HG03460 (cell line): ENCODE data around the gene C15orf61.

Source experiments
- ATAC-seq: cut with Tn5 transposase; IDR thresholded peaks from one replicate; pipeline ENCODE4 v1.9.1; 2021; ENCODE audit not compliant: unreplicated experiment

Gene C15orf61

GRCh38 chr15:67548862-67549651 is 28.1 kb downstream of the C15orf61 start:
- no peak for ATAC-seq

DNA sequence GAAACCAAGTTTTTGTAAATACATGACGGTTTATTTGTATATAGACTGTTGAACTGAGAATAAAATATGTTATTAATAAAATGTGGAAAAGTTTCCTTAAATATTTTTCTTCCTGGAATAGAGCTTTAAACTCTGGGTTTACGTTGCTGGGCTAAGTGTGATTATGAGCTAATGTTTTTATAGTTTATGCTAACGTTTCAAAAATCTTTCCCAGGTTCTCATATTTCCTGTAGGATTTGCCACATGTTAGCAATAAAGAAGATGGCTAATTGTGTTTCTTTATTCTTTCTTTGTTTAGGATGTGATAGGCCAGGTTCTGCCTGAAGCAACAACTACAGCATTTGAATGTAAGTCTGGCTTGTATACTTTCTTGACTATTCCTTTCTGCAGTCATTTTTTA is 28.8 kb downstream of the C15orf61 start:
- no peak for ATAC-seq

GRCh38 chr15:67550522-67550921 is 29.6 kb downstream of the C15orf61 start:
- no peak for ATAC-seq

DNA sequence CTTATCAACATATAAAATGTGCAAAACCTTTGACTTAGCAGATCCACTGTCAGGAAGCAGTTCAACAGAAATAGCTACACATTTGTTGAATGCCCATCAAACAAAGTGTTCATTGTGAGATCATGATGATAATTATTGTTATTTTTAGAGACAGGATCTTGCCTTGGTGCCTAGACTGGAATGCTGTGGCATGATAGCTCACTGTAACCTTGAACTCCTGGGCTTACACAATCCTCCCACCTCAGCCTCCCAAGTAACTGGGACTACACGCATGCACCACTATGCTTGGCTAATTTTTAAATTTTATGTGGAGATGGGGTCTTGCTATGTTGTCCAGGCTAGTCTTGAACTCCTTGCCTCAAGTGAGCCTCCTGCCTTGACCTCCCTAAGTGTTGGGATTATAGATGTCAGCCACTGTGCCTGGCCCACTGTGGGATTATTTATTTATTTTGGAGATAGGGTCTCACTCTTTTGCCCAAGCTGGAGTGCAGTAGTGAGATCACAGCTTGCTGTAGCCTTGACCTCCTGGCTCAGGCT is 30.3 kb downstream of the C15orf61 start:
- ATAC-seq, result no peak

DNA sequence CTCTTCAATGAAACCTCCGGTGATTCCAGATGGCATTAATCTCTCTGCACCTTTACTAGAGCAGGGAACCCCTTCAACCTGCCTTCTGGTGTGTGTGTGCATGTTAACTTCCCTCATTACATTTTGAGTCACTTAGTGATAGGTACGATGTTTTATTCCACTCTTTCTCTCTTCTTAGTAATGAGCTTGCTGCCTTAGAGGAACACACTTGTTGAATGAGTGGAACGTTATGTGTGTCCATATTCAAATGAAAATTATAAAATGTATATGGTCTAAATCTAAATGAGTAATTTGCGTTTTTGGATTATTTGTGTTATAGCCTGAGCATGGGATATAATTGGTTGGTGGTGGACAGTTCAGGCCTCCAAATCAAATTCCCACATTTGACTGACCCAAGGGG is 33.6 kb downstream of the C15orf61 start:
- no peak for ATAC-seq

- no peak for ATAC-seq
Observed at GRCh38 chr15:67556976-67557570, 36.1 kb downstream of the C15orf61 start.

DNA sequence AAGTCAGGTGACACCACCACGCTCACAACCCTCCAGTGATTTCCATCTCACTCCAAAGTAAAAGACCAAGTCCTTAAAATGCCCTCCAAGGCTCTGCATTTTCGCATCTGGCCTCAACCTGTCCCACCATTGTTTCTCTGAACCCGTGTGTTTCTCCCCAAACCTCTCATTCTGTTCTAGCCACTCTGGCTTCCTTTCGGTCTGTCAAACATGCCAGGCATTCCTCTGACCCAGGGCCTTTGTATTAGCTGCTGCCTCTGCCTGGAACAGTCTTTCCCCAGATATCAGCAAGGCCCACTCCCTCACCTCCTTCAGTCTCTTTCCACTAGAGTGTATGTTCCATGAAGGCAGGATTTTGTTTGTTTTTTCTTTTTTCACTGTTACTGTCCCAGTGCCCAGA is 37.6 kb downstream of the C15orf61 start:
- no peak for ATAC-seq

GRCh38 chr15:67559158-67559557 is 38.2 kb downstream of the C15orf61 start:
- ATAC-seq, result no peak

GRCh38 chr15:67559576-67559975 is 38.6 kb downstream of the C15orf61 start:
- no peak for ATAC-seq

DNA sequence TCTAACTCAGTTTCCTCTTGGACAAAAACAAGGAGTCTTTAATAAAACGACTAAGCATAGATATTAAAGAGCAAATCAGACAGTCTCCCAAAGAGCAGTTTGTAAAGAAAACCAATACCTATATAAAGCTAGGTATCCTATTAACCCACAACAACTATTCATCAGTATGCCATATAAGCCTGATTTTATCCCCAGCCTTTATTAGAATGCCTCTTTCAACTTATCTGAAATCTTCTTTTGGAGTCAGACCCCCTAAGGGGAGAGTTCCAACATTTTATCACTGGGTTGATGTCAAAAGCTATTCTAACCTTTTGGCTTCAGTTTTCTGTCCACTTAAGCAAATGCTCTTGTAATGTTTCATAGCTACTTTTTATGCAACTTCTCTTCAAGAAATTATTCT is 39.4 kb downstream of the C15orf61 start:
- ATAC-seq, result no peak

GRCh38 chr15:67563092-67563491 is 42.2 kb downstream of the C15orf61 start:
- ATAC-seq, result no peak

- peak; percentile 95 for ATAC-seq
Observed at GRCh38 chr15:67564021-67564967, 43.4 kb downstream of the C15orf61 start.

- peak; percentile 34 for ATAC-seq
Observed at GRCh38 chr15:67564968-67565345, 44.0 kb downstream of the C15orf61 start.

GRCh38 chr15:67569668-67570067 is 48.7 kb downstream of the C15orf61 start:
- ATAC-seq, result no peak

DNA sequence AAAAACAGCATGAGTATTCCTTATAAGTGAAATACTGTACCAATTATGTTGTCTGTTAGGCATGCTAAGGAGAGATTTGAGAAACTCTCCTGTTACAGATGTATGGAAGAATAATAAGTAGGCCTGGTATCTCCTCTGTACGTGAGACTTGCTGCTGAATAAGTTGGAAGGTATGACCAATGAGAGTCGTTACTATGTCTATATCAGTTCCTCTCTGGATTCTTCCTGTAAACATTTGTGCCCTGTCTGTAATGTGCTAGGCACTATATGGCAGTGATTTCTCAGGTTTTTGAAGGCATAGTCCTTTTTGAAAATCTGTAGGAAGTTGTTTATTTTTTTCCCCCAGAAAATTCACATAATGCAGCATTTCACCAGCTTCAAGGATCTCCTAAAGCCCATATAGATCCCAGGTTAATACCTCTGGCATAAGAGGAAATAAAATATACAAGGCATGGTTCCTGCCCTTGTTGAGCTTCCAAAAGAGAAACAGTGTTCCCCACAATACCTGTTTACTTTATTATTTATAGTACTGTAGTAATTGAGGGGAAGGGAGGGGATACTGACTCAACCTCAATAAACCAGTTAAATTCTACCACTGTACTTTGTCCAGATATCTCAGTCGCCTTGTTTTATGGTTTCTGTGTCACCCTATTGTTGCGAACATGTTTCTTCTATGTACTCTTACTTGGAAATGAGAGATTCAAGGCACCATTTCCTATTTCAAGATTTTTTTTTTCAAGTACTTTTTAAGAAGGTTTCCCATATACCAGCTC is 50.1 kb downstream of the C15orf61 start:
- ATAC-seq, result no peak

DNA sequence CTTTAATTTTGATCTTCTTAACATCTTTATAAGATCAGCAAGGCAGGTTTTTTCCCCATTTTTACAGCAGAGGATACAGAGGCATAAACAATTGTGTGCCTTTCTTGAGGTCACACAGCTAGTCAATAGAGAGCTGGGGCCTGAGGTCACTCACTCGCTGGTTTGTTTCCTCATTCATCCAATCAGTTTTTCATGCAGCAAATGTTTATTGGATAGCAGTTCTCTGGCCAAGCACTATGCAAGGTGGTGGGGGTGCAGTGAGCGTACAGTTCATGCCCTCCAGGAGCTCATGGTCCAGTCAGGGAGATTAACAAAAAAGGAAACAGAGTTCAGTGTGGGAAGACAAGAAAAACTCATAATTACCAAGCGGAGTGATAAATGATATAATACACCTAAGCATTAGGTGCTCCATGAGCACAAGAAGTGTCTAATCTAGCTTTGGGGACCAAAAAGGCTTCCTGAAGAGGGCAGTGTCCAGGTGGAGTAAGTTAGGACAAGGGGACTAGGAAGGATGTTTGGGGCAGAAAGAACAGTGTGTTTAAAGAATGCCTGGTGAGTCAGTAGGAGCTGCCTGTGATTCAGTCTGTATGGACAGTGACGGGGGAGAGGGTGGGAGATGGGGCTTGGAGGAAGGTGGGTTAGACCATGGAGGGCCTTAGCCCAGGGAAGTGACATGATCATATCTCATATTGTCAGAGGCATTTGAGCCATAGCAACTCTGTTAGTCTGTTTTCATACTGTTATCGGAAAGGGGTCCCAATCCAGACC is 50.9 kb downstream of the C15orf61 start:
- ATAC-seq, result no peak

DNA sequence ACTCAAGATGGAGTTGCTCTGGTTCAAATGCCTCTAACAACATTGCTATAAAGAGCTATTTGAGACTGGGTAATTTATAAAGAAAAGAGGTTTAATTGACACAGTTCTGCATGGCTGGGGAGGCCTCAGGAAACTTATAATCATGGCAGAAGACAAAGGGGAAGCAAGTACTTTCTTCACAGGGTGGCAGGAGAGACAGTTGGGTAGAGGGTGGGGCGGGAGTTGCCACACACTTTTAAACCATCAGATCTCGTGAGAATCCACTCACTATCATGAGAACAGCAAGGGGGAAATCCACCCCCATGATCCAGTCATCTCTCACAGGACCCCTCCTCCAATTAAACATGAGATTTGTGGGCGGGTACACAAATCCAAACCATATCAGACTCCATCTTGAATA is 52.3 kb downstream of the C15orf61 start:
- no peak for ATAC-seq

GRCh38 chr15:67575039-67575502 is 54.1 kb downstream of the C15orf61 start:
- no peak for ATAC-seq

- ATAC-seq, result no peak
Observed at GRCh38 chr15:67578020-67578600, 57.2 kb downstream of the C15orf61 start.
